HG03039 (cell line): ENCODE measurements around the gene NF1.

ENCODE experiments used
- ATAC-seq: cut with Tn5 transposase; IDR thresholded peaks from one replicate; pipeline ENCODE4 v1.9.1; 2021; ENCODE audit warnings: mild to moderate bottlenecking, moderate library complexity; ENCODE audit not compliant: unreplicated experiment

The NF1 gene

GRCh38 chr17:31397256-31397939, 302.6 kb downstream of the NF1 start:
- ATAC-seq: no peak

- no peak for ATAC-seq
These were observed 303.9 kb downstream of the NF1 start for GRCh38 chr17:31398381-31399311.

GRCh38 chr17:31400481-31400950, 305.7 kb downstream of the NF1 start:
- ATAC-seq: no peak

GRCh38 chr17:31401456-31402254, 306.9 kb downstream of the NF1 start:
- no peak for ATAC-seq

- no peak for ATAC-seq
These were observed 309.5 kb downstream of the NF1 start for GRCh38 chr17:31404028-31404949.

- ATAC-seq: no peak
These were observed 311.2 kb downstream of the NF1 start for GRCh38 chr17:31405890-31406371.

GRCh38 chr17:31408586-31408985, 313.8 kb downstream of the NF1 start:
- ATAC-seq: no peak

GRCh38 chr17:31411707-31412285, 317.0 kb downstream of the NF1 start:
- no peak for ATAC-seq

GRCh38 chr17:31412511-31412910, 317.7 kb downstream of the NF1 start:
- ATAC-seq: no peak

GRCh38 chr17:31413081-31413799, 318.5 kb downstream of the NF1 start:
- no peak for ATAC-seq

GRCh38 chr17:31413874-31414549, 319.2 kb downstream of the NF1 start:
- no peak for ATAC-seq

GRCh38 chr17:31414550-31414918, 319.8 kb downstream of the NF1 start:
- no peak for ATAC-seq

GRCh38 chr17:31415004-31415454, 320.3 kb downstream of the NF1 start:
- no peak for ATAC-seq

- ATAC-seq: no peak
These were observed 321.1 kb downstream of the NF1 start for GRCh38 chr17:31415640-31416502.

- no peak for ATAC-seq
These were observed 321.7 kb downstream of the NF1 start for GRCh38 chr17:31416503-31416923.

GRCh38 chr17:31417051-31417792, 322.4 kb downstream of the NF1 start:
- no peak for ATAC-seq
